Activated gamma-delta T cell treated with Interleukin-2 at 50 U/mL for 16 hours (primary cell): Measurements from ENCODE around the gene ACADS.
A peak's percentile ranks its signal among the peaks of the same experiment; 100 is the strongest.

ENCODE experiments used
- DNase-seq: peaks from one replicate; pipeline ENCODE4 v3.0.0-alpha.2; 2020

The ACADS gene

GRCh38 chr12:120702637-120703036, 23.0 kb upstream of the ACADS start:
- no peak for DNase-seq

GRCh38 chr12:120703311-120703942, 22.2 kb upstream of the ACADS start:
- no peak for DNase-seq

- DNase-seq = no peak
Observed at GRCh38 chr12:120705618-120706017, 20.0 kb upstream of the ACADS start.

- no peak for DNase-seq
Observed at GRCh38 chr12:120706029-120706428, 19.6 kb upstream of the ACADS start.

- DNase-seq = no peak
Observed at GRCh38 chr12:120708651-120709050, 17.0 kb upstream of the ACADS start.

- DNase-seq = peak; percentile 70
Observed at GRCh38 chr12:120710031-120710804, 15.4 kb upstream of the ACADS start, which contains the start of gene UNC119B. Gene UNC119B, plus strand, starts transcription at chr12:120710458. Its CDS starts 17 bp downstream, at chr12:120710475.

- DNase-seq = peak; percentile 17
Observed at GRCh38 chr12:120710805-120711296, 14.8 kb upstream of the ACADS start.

- no peak for DNase-seq
Observed at GRCh38 chr12:120711411-120711810, 14.2 kb upstream of the ACADS start.

- no peak for DNase-seq
Observed at GRCh38 chr12:120712610-120713009, 13.0 kb upstream of the ACADS start.

GRCh38 chr12:120713861-120714482, 11.7 kb upstream of the ACADS start:
- peak; percentile 77 for DNase-seq

- no peak for DNase-seq
Observed at GRCh38 chr12:120718055-120718454, 7.6 kb upstream of the ACADS start.

GRCh38 chr12:120719072-120719471, 6.6 kb upstream of the ACADS start:
- no peak for DNase-seq

- no peak for DNase-seq
Observed at GRCh38 chr12:120719496-120720233, 6.0 kb upstream of the ACADS start.

- no peak for DNase-seq
Observed at GRCh38 chr12:120720234-120720986, 5.2 kb upstream of the ACADS start.

- DNase-seq = no peak
Observed at GRCh38 chr12:120720987-120721801, 4.4 kb upstream of the ACADS start.

- DNase-seq = no peak
Observed at GRCh38 chr12:120721866-120722265, 3.8 kb upstream of the ACADS start.

GRCh38 chr12:120722784-120723183, 2.8 kb upstream of the ACADS start:
- no peak for DNase-seq

GRCh38 chr12:120724720-120725119, 906 bp upstream of the ACADS start:
- no peak for DNase-seq

- DNase-seq = no peak
Observed at GRCh38 chr12:120725151-120725658, 421 bp upstream of the ACADS start.

- DNase-seq = no peak
Observed at GRCh38 chr12:120726510-120726793, 826 bp downstream of the ACADS start.

- no peak for DNase-seq
Observed at GRCh38 chr12:120726961-120727360, 1.3 kb downstream of the ACADS start.
